ENCODE data around the gene LRRC3.

LRRC3 gene

DNA sequence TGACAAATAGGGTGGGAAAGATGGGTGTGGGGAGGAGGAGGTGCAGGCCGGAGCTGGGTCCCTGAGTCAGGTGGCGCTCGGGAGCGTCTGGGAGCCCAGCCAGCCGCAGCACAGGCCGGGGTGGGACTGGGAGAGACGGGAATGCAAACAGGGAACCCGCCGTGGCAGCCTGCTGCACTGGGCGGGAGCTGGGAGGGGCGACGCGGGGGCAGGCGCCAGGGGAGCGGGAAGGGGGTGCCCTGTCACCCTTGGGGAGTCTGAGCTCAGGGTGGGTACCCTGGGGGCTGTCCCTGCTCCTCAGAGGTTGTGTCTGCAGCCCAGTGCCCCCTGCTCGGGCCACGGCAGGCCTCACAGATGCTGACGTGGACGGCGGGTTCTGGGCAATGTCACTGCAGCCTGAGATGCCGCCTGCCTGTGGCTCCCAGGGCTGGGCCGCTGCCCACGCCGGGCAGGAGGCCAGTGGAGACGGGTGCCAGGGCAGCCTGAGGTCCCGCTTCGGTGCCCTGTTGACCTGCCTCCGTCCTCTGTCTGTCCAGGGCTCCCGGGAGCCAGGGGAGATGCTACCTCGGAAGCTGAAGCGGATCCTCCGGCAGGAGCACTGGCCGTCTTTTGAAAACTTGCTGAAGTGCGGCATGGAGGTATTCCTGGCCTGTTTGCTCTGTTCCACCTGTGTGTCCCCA, 16.6 kb upstream of the LRRC3 start:
- DNase-seq (ENCODE audit: low read depth in 2 of 3, low spot score in 2 of 3) = no peak

DNA sequence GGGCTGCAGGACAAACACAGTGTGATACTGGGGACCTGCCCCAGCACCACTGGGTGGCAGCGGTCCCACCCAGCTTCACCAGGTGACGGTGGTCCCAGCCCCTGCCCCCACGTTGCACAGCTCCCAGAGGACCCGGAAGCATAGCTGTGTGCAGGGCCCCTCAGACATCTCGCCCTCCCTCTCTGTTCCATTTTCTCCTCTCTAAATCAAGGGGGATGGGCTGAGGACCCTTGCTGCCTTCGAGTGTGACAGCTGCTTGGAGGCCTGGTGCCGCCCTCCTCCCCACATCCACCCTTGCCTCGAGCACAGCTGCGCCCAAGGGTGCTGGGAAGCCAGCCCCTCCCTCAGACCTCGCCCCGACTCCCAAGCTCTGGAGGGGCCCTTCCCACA, 16.1 kb upstream of the LRRC3 start:
- no peak for DNase-seq (ENCODE audit: low read depth in 2 of 3, low spot score in 2 of 3)

DNA sequence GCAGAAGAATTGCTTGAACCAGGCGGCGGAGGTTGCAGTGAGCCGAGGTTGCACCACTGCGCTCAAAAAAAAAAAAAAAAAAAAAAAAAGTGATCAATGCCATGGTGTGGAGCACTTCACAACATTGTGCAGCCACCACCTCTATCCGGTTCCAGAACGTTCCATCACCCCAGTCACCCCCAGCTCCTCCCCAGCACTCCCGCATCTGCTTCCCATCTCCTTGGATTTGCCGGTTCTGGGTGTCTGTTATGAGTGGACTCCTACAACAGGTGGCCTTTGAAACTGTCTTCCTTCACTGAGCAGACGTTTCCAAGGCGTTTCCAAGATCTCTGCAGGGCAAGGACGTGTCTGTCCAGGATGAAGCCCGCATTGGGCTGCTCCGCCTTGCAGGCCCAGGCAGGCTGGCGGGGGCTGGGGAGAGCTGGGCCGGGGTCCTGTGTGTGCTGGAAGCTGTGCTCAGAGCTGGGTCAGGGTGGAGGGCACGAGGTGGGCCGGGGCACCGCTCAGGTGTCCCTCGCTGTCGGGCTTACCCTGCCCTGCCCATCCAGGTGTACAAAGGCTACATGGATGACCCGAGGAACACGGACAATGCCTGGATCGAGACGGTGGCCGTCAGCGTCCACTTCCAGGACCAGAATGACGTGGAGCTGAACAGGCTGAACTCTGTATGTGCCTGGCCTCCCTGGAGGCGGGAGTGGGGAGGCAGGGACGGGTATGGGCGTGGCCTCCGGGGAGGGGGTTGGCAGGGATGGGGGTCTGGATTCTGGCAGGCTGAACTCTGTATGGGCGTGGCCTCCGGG, 14.9 kb upstream of the LRRC3 start:
- no peak for DNase-seq (ENCODE audit: low read depth in 2 of 3, low spot score in 2 of 3)

DNA sequence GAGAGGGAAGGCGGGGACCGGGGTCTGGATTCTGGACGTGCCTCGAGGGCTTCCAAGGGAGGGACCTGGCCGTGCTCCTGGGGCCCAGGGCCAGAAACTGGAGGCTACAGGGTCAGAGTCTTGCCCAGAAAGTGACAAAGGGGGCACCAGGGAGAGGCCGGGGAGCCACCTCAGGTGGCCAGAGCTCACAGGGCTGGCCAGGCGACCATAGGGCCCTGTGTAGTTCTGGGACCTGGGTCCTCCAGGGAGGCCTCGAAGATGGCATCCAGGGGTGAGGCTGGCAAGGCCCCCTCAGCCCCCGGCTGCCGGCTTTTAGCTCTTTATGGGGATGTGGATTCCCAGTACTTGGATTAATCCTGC, 14.3 kb upstream of the LRRC3 start:
- DNase-seq (ENCODE audit: low read depth in 2 of 3, low spot score in 2 of 3) = no peak

DNA sequence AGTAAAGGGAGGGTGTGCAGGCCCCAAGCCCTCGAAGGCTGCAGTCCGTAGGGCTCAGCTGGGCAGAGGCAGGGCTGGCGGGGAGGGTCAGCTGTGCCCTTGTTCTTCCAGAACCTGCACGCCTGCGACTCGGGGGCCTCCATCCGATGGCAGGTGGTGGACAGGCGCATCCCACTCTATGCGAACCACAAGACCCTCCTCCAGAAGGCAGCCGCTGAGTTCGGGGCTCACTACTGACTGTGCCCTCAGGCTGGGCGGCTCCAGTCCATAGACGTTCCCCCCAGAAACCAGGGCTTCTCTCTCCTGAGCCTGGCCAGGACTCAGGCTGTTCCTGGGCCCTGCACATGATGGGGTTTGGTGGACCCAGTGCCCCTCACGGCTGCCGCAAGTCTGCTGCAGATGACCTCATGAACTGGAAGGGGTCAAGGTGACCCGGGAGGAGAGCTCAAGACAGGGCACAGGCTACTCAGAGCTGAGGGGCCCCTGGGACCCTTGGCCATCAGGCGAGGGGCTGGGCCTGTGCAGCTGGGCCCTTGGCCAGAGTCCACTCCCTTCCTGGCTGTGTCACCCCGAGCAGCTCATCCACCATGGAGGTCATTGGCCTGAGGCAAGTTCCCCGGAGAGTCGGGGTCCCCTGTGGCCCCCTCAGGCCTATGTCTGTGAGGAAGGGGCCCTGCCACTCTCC, 13.6 kb upstream of the LRRC3 start:
- DNase-seq (ENCODE audit: low read depth in 2 of 3, low spot score in 2 of 3) = no peak

DNA sequence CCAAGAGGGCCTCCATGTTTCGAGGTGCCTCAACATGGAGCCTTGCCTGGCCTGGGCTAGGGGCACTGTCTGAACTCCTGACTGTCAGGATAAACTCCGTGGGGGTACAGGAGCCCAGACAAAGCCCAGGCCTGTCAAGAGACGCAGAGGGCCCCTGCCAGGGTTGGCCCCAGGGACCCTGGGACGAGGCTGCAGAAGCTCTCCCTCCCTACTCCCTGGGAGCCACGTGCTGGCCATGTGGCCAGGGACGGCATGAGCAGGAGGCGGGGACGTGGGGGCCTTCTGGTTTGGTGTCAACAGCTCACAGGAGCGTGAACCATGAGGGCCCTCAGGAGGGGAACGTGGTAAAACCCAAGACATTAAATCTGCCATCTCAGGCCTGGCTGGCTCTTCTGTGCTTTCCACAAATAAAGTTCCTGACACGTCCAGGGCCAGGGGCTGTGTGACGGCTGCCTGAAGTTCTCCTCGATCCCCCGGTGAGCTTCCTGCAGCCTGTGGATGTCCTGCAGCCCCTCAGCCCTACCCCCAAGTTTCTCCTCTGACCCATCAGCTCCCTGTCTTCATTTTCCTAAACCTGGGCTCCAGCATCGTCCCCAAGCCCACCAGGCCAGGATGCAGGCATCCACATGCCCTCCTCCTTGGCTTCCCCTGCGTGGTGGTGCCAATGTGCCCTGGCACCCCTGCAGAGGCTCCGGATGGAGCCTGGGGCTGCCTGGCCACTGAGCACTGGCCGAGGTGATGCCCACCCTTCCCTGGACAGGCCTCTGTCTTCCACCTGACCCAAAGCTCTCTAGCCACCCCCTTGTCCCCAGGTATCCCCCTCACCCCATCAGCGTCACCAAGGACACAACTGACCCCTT, 12.8 kb upstream of the LRRC3 start:
- DNase-seq (ENCODE audit: low read depth in 2 of 3, low spot score in 2 of 3) = no peak

DNA sequence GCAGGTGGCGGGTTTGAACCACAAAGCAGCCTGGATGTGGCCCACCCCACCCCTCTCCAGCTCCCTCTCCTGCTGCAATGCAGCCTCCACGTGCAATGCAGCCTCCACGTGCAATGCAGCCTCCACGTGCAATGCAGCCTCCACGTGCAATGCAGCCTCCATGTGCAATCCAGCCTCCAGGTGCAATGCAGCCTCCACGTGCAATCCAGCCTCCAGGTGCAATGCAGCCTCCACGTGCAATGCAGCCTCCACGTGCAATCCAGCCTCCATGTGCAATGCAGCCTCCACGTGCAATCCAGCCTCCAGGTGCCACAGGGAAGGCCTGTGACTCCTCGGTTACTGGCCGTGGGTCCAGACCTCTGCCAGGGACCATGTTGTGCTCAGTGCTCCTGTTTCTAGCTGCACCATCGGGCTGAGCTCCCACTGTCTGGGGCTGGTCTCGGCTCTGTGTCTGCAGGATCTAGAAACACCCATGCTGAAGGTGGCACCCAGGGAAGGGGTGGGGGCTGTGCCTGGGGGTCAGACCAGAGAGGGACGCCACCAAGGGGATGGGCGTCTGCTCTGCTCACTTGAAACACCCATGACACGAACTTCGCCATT, 11.9 kb upstream of the LRRC3 start:
- DNase-seq (ENCODE audit: low read depth in 2 of 3, low spot score in 2 of 3) = no peak

DNA sequence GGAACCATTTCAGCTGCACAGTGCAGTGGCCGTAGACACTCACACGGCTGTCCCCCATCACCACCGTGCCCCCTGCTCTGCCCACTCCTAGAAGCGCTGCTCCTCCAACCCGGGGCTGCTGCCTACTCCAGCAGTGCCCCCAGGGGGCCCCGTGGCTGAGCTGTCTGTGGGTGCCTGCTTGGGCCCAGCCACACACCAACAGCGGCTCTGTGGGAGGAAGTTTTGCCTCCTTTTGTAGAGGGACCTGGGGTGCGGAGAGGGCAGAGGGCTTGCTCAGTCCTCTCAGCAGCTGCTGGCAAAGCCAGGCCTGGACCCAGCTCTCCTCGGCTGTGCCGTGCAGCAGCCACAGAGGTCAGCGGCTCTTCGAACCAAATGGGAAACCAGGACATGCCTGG, 11.4 kb upstream of the LRRC3 start:
- no peak for DNase-seq (ENCODE audit: low read depth in 2 of 3, low spot score in 2 of 3)

DNA sequence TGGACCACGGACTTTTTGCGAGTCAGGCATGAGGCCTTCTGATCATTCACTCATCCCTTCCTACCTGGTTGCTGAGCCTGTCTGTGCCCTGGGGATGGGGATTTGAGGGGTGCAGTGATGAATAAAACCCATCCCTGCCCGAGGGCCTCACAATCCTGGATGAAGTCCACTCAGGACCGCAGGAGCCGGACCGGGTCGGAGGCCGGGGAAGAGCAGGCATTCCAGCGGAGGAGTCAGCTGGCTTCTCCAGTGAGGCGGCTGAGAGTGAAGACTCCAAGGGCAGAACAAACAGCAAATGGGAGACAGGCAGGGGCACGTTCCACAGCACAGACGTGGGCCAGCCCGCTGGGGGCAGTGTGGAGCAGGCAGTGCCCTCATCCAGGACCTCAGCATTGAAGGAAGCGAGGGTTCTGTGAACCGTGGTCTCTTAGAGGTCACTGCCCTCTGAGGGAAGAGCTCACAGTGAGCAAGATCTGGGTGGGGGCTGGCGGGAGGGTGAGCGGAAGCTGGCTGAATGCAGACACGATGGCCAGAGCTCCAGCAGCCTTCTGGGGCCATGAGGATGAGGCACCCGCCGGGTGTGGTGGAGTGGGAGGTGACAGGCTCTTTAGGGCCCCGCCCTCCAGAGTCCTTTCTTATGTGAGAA, 10.9 kb upstream of the LRRC3 start:
- DNase-seq (ENCODE audit: low read depth in 2 of 3, low spot score in 2 of 3) = no peak

DNA sequence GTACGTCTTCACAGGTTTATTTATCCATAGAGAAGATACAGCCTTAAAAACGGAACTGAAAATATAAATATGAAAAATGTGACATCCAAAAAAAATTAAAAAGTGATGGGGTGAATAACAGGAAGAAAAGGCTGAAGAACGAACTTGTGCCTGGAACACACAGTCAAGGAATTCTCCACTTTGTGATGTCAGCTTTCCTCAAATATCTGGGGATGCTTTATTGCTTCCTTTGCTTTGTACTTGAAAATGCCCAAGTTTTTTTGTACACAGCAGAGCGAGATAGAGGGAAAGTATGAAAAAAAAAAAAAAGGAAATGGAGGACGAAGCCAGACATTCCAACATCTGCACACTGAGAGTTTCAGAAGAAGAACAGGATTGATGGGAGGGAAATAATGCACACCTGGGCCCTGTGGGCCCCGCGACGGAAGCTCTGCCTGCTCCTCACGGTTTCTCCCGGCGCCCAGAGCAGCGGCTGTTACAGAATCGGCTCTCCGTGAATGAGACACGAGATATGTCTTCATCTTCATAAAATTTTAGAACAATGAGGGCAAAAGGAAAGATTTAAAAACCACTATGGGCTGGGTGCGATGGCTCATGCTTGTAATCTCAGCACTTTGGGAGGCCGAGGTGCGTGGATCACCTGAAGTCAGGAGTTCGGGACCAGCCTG, 10.0 kb upstream of the LRRC3 start:
- no peak for DNase-seq (ENCODE audit: low read depth in 2 of 3, low spot score in 2 of 3)

DNA sequence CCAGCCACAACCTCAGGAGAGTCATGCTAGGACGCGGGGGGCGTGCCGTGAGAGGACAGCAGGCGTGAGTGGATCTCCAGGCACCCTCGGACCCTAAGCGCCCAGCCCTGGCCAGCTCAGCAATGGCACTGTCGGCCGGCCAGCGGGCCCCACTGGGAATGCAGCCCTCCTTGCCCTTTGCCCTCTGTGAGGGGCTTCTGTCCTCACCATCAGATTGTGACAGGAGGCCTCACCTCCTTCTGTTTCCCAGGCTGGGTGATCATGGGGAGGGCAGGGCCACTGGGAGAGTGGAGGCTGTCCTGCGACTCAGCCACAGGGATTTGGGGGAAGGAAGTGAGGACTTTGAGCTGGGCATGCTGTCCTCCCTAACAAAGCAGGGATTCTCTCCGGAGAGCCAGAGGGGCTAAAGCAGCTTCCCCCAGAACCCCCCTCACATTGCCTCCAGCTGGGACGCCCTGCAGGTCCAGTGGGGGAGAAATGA, 6.6 kb upstream of the LRRC3 start:
- no peak for DNase-seq (ENCODE audit: low read depth in 2 of 3, low spot score in 2 of 3)

DNA sequence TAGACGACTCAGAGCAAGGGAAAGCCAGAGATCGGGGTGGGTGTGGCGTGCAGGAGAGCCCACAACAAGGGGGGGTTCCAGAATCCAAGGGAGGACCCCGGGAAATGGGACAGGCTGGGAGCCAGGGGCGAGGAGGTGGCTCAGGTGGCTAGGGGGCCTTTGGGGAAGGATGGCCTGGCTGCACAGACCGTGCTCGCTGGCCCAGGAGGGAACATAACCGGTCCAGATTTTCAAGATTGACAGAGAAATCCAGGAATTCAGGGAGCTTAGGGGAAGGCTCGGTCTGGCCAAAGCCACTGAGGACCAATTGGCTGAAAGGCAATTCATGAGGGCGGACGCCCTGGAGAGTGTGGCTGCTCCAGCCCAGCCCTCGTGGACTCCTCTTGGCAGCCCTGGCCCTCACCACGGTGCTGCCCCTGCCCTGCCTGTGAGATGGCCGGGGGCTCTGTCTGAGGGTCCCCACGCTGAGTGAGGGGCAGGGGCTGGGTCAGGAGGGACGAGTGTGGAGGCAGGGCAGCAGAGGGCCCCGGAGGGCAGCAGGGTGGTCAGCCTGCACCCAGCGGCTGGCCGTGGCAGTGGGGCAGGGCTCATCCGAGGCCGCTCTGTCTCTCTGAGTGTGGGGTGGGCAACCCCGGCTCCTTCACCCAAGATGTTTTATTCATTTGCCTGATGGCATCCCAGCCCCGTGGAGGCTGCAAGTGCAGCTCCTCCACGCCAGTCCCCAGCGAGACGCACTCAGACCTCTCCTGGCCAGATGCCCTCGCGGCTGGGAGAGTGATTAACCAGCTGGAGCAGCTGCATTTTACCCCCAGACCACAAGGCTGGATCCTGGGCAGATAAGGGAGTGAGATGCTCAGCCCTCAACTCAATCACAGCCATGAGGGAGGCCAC, 5.6 kb upstream of the LRRC3 start:
- no peak for DNase-seq (ENCODE audit: low read depth in 2 of 3, low spot score in 2 of 3)

DNA sequence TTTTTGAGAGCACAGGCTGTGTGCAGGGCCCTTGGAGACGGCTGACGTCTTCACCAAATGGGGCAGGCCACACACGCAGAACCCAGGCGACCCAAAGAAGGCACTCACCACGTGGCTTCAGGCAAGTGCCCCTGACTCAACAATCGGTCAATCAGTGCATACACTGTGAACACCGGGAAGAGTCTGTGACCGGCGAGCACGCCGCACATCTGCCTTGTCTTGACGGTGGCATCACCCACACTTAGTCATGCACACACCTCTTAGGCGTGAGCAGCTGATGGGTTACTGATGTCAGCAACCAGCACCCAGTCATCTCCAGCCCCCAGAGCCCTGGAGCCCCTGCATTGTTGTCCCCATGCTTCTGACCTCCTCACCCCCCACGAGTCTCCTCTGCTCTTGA, 4.9 kb upstream of the LRRC3 start:
- no peak for DNase-seq (ENCODE audit: low read depth in 2 of 3, low spot score in 2 of 3)

DNA sequence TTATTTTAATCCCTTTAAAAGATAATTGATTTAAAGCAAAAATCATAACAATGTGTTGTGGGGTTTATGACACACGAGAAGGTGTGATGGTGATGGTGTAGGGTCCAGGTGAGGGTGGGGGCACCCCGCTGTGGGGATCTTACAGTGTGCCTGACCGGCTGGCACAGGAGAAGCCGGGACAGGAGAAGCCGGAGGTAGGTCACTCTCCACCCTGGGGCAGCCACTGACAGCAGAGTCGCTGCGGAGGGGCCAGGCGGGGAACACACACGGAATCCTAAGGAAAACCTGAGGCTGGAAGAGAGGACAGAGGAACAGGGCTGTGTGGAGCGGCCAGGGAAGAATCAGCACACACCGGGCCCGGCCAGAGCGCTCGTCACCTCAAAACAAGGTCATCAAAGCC, 4.3 kb upstream of the LRRC3 start:
- no peak for DNase-seq (ENCODE audit: low read depth in 2 of 3, low spot score in 2 of 3)

DNA sequence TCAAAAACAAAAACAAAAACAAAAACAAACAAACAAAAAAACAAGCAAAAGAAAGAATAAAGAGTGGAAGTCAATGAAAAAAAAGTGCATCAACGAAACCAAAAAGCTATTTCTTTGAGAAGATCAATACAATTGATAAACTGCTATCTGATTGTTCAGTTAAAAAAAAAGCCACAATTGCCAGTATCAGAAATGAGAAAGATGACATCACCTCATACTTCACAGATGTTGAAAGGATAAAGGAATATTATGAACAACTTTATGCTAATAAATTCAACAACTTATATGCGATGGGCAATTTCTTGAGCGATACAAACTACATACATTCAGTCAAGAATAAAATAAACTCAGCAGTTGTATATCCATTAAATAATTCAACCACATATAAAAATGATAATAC, 2.2 kb upstream of the LRRC3 start:
- no peak for DNase-seq (ENCODE audit: low read depth in 2 of 3, low spot score in 2 of 3)

DNA sequence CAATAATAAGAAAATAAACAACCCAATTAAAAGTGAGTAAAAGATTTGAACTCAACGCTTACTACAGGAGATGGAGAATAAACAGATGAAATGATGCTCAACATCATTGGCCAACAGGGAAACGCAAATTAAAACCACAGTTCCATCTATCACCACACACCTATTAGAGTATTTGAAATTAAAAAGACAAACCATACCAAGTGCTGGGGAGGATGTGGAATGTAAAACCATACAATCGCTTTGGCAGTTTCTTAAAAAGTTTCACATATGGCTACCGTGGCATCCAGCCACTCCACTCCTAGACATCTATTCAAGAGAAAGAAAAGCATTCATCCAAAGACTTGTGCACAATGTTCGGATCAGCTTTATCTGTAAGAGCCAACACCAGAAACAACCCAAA, 1.3 kb upstream of the LRRC3 start:
- no peak for DNase-seq (ENCODE audit: low read depth in 2 of 3, low spot score in 2 of 3)

DNA sequence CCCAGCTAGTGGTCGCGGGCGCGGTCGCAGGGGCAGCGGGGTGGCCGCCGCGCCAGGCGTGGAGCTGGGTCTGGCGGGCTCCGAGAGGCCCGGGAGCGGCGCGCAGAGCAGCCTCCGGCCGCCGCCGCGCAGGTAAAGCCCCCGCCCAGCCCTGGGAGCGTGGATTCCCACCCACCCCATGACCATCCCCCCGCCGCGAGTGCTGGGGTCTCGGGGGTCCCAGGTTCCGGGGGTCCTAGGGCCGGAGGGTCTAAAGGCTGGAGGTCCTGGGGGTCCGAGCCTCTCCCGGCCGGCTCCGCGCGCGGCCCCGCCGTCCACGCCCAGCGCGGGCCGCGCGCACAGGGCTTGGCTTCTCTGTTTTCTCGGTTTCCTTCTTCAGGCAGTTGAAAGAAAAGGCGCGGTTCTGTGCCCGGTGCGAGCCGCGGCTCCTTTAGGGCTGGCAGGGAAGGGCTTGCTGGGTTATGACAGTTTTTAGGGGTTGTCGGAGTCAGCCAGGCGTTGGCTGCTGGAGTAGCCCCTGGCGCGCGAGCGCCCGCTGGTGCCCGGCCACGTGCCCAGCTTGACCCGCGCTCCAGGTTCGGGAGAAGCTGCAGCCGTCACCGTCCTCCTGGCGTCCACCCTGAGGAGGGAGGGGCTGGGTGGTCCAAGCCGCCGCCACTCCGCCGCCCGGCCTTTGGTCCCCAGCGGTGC, 359 bp downstream of the LRRC3 start:
- DNase-seq (ENCODE audit: low read depth in 2 of 3, low spot score in 2 of 3) = no peak

DNA sequence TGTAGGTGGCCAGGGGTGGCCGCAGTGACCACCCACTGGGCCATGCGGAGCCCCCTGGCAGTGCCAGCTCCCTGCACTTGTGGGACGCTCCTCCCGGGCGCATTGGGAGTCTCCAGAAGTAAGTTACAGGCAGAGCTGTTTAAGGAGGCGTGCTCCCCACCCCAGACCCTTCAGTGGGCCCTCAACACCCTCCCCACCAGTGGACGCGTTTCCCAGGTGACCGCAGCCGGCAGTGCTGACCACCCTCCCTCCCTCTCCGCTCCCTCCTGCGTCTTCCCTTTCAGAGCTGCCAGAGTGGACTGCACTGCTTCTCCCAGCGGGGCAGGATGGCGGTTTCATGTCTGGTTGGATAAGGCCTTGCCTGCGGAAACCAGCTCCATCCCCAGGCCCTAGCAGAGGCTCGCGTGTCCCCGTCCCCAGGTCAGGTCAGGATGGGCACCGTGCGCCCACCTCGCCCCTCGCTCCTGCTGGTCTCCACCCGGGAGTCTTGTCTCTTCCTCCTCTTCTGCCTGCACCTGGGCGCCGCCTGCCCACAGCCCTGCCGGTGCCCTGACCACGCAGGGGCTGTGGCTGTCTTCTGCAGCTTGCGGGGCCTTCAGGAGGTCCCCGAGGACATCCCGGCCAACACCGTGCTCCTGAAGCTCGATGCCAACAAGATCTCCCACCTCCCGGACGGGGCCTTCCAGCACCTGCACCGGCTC, 1.1 kb downstream of the LRRC3 start:
- DNase-seq (ENCODE audit: low read depth in 2 of 3, low spot score in 2 of 3) = no peak

Measured in activated CD8-positive, alpha-beta memory T cell treated with anti-CD3 and anti-CD28 coated beads for 48 hours (primary cell).